NCI-H345 treated with DMSO at 0.1 percent for 48 hours (cell line): ENCODE measurements around the gene RBKS.
"Not testable (repeated sequence)": the region's sequence is repeated elsewhere in the genome, so short reads cannot be mapped to it uniquely, and the experiment has no call there.

Experiments used
- DNase-seq: peaks from one replicate; lab custom pipeline; 2025; ENCODE audit not compliant: unreplicated experiment; lab: John Stamatoyannopoulos, UW

Gene RBKS

DNA sequence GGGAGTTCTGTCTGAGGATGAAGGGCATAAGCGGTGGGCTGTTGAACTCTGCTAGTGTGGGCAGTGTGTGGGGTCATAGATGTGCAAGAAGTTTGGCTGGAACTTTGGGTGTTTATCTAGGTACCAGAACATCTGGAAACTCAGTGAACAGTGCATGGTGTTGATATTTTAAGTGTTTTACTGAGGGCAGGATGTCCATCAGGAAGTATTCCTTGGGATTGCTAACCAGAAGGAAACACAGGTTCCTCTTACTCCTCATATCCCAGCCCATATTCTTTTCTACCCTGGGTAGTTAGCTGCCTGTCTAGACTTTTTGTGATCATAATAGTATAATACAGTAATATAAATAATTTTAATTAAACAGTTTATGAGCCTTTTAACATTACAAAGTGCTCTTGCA, 15.9 kb upstream of the RBKS start:
- DNase-seq: no peak

DNA sequence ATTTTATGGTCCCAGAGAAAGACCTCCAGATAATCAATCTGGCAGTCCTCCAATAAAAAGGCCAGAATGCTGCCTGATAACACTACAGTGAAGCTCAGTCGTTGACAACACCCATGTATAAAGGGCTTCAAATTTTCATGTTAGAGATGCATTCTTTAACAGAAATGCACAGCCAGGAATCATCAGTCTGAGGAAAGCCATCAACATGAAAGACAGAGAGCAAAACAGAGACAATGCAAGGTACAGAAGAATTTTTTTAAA, 14.1 kb upstream of the RBKS start:
- no peak for DNase-seq

DNA sequence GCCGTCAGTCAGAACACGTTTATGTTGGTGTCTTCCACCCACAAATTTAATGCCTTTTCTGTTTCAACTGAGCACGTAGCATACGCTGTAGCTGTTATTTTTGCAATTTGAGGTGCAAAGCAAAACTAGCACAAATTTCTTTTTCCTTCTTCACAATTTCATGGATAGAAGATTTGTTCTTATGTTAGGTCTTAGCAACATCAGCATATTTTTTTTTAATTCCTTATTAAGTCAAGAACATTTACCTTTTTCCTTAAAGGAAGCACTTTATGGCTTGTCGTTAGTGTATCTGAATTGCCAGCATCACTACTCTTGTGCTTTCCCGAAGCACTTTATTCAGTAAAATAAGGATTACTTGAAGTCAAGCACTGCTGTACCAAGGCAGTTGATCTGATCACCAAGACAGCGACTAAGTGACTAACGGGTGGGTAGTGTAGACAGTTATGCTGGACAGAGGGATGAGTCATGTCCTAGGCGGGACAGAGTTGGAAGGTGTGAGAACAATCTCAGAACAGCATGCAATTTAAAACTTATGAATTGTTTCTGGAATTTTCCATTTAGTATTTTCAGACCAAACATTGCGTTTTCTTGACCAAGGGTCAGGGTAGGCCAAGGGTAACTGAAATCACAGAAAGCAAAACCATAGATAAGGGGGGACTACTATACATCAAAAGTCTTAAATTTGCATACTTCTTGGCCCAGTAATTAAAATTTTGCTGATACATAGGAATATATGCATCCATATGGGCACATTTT, 13.6 kb upstream of the RBKS start:
- DNase-seq: no peak

DNA sequence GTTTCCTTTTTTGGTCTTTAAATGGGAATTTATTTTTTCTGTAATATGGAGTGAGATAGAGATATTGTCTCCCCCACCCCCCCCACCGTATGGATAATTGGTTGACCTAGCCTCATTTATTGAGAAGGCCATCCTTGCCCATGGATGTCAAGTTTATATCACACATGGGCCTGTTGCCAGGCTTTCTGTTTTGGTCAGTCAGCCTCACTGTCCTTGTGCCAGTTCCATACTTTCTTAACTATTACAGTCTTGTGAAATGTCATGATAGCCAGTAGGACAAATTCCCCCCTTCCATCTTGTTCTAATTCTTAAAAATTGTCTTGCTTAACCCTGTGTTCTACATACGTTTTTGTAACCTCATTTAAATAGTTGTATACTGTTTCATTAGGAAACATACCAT, 12.8 kb upstream of the RBKS start:
- no peak for DNase-seq

DNA sequence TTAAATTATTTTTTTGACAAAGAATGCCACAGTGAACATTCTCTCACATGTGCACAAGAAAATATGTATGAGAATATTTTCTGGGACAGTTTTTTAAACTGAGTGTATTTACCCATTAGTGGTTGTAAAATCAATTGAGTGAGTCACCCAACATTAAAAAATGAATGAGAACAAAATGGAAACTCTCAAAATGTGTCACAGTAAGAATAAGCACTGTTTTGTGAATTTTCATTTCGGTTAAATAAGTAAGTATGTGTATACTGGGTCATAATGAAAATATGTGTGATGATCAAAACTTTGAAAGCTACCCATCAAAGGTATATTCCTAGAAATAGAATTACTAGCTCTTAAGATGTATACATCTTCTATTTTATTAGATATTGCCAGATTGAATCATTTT, 11.9 kb upstream of the RBKS start:
- DNase-seq: no peak

DNA sequence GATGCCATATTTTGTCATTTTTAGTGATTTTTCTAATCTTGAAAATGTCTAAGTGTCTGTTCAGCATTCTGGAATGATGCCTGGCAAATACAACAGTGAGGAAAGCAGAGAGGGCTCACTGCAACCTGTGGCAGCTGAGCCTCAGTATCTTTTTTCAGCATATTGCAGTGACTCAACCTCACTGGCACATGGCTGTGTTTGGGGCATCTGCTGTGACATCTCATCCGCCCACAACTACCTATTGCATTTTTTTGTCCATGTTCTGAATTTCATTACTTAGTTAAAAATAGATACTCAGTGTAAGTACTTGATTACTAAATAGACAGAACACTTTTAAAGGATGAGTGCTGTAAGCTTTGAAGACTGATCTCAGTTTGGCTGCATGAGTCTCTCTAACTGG, 11.0 kb upstream of the RBKS start:
- DNase-seq: no peak

DNA sequence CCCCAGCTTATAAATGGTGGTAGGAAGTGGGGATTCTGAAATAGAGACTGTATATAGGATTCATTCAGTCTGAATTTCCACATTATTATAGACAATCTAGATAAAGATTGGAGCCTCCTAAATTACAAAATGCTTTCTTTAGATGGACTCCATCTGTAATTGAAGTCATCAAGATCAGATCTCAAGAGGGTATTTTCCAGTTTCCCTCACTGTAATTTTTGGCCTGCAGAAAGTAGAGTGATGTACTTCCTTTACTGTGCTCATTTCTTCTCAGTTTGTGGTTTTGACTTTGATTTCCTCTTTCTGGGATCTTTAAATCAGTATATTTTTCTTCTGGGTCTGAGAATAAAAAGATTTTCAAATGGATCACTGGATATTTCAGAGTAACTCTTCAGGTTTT, 7.5 kb upstream of the RBKS start:
- no peak for DNase-seq

DNA sequence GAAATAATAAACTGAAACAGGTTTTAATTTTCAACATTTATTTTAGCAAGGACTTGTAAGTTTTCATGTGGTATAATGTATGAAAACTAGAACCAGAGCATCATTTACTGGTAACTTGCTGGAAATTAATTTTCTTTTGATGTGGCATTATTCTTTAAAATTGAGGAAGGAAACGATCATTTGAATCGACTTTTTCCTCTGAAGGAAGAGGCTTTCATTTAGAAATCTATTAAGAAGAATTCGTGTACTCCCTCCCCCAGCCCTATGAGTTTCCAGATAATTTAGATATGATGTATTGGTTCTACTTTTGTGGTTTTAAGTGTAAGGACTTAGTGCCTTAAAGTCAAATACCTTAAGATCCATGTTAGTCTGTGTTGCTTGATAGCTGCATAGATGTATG, 2.8 kb upstream of the RBKS start:
- no peak for DNase-seq

DNA sequence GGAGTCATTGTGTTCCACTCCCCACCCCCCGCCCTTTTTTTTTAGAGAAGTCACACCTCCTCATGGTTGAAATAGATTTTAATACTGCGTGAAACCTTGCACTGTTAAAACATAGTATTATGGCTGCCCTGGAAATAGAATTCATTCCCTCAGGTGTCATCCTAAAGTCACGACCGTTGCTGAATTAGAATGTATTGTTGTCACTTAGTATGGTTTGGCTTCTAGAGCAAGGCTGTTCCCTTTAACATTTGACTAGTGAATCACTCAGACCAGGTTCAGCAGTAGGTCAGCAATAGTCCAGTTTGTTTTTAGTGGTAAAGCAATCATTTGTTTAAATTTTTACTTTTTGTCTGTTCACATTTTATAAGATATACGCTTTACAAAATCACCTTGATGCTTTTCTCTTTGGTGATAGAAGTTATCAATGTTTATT, 1.5 kb upstream of the RBKS start:
- DNase-seq: no peak

DNA sequence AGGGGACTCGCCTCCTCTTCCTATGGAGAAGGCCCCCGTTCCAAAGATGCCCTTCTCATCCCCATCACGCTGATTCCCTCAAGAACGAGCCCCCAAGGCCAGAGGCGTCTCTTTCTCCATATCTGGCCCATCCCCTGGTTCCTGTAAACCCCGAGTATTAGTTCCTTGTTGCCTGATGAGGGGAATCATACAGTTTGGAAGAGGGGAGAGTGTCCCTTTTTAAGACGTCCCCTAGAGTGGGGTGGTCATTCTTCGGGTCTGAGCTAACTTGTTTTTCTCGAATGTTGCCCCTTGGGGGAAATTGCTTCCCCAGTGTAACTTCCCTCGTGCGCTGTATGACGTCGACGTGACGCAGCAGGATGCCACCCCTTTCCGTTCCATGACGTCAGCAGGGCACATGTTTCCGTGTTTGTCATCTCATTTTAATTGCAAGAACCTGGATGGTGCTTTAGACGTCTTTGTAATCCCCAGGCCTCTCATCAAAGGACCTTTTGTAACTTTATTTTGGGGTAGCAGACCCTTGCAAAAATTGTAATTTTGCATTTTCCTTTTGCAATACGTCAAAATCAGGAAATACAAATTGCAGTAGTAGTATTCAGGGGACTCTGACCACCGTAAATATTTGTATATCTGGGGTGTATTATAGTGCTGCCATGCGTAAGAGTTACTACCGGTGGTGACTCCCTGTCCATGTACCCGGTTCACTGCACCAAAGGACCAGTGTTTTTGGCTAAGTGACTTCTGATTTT, 911 bp upstream of the RBKS start:
- peak; percentile 47 for DNase-seq

DNA sequence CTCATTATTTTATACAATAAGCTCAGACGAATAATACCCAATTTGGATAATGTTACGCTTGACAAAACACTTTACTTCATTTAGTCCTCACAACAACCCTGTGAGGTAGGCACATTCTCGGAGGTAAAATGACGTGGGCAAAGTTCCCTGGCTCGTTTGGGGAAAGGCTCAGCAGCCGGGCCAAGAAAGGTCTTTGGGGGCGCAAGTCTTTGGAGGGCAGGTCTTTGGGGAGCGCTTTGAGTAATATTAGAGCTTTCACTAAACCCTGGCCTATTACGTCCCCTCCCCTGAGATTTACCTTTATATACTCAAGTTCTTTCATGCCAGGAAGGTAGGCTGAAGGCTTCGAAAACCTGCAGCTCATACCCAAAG, 427 bp downstream of the RBKS start:
- no peak for DNase-seq

DNA sequence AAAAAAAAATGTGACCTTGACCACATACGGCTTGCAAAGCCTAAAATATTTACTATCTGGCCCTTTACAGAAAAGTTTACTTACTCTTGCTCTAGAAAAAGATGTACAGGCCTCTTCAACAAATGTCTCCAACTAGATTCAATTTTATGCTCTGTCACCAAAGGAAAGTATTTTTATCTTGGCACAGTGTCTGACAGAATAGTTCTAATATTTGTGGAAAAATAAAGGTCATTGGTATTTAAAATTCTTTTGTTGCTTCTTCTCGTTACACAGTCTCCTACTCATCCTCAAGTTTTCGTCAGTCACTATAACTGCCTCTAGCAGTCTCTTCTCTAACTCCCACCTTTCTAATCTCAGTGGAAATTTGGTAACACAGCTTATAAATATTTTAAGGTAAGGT, 1.4 kb downstream of the RBKS start:
- no peak for DNase-seq

DNA sequence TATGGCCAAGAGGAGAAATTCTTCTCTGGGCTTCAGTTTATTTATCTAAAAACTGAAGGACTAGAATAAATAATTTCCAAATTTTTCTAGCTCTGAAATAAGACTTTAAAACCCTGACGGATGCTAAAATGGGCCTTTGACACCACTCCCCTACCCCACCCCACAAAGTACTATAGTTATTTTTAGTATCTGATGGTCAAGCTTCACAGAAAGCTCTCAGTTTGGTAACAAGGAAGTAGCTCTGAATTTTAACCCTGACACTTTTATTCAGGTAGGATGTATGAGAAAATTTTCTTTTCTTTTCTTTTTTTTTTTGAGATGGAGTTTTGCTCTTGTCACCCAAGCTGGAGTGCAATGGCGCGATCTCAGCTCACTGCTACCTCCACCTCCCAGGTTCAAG, 2.4 kb downstream of the RBKS start:
- DNase-seq: no peak

DNA sequence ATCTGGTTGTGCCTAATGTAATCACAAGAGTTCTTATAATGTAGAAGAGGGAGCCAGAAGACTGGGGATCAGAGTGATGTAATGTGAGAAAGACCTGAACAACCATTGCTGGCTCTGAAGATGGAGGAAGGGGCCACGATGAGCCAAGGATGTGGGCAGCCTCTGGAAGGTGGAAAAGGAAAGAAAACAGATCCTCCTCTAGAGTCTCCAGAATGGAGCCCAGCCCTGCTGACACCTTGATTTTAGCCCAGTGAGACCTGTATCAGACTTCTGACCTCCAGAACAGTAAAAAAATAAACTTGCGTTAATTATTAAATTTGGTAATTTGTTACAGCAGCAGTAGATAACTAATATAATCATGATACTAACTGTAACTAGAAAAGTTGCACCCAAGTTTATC, 3.1 kb downstream of the RBKS start:
- DNase-seq: no peak

DNA sequence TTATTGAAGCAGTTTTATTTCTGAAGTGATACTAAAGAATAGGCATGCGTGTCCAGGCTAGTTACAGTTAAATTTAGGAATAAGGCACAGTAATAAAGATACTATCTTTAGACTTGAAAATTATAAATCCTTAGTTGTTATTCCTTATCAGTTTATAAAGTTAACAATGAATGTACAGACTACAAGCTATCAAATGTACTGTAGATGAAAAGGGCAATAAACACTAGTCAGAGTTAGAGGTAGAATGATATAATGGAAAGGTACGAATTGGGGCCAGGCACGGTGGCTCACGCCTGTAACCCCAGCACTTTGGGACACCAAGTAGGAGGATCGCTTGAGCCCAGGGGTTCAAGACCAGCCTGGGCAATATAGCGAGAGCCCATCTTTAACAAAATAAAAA, 3.9 kb downstream of the RBKS start:
- DNase-seq: no peak

DNA sequence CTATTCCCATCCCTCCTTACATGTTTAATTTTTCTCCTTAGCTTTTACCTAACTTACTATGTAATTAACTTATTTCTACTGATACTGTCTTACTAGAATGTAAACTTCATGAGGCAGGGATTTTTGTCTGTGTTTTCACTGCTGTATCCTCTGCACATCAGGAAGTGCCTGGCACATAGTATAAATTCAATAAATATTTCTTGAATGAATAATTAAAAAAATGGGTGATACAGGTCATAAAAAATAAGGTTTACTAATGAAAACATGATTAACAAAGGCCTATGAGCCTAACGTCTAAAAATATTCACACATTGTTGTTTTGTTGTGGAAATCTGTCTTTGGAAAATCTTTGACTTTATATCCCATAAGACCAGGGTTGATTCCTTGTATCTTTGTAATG, 4.5 kb downstream of the RBKS start:
- DNase-seq: no peak

DNA sequence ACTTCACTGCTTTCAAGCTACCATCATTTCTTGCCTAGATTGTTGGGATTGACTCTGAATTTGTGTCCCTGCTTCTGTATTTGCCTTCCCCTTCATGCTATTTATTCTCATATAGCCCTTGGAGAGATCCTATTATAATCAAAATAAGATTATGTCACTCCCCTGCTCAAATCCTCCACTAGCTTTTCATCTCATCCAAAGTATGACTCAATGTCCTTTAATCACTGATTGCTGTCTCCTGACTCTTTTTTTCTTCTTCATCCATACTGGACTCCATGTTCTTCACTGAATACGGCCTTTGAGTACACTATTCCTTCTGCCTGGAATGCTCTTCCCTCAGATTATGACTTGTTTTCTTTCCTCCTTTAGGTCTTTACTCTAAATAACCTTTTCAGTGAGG, 5.0 kb downstream of the RBKS start:
- DNase-seq: no peak

DNA sequence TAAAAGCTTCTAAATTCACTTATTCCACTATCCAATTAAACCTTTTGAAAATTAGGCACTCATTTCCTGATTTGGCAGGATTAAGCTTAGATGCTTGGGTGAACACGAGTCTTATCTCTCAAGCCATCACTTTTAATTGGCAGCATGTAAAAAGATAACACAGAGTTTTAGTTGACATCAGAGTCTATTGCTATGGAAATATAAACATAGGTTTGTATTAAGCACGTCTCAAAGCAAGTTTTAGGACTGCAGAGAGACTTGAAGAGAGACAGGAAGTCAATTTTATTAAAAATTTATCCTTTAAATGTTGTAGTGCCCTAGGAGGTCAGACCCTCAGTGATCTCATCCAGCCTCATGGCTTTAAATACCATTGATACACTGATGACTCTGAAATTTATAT, 5.6 kb downstream of the RBKS start:
- no peak for DNase-seq

DNA sequence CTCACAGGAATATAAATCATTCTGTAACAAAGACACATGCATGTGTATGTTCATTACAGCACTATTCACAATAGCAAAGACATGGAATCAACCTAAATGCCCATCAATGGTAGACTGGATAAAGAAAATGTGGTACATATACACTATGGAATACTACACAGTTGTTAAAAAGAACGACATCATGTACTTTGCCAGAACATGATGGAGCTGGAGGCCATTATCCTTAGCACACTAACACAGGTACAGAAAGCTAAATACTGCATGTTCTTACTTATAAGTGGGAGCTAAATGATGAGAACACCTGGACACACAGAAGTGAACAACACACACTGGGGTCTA, 7.6 kb downstream of the RBKS start:
- DNase-seq: not testable (repeated sequence)

DNA sequence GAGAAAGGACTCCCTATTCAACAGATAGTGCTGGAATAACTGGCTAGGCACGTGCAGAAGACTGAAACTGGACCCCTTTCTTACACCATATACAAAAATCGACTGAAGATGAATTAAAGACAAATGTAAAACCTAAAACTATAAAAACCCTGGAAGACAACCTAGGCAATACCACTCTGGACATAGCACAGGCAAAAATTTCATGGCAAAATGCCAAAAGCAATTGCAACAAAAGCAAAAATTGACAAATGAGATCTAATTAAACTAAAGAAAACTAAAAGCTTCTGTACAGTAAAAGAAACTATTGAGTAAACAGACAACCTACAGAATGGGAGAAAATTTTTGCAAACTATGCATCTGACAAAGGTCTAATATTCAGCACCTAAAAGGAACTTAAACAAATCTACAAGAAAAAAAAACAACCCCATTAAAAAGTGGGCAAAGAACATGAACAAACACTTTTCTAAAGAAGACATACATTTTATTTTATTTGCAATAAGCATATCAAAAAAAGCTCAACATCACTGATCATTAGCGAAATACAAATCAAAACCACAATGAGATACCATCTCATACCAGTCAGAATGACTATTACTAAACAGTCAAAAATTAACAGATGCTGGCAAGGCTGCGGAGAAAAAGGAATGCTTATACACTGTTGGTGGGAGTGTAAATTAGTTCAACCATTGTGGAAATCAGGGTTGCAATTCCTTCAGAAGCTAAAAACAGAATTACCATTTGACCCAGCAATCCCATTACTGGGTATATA, 8.2 kb downstream of the RBKS start:
- DNase-seq: not testable (repeated sequence)

DNA sequence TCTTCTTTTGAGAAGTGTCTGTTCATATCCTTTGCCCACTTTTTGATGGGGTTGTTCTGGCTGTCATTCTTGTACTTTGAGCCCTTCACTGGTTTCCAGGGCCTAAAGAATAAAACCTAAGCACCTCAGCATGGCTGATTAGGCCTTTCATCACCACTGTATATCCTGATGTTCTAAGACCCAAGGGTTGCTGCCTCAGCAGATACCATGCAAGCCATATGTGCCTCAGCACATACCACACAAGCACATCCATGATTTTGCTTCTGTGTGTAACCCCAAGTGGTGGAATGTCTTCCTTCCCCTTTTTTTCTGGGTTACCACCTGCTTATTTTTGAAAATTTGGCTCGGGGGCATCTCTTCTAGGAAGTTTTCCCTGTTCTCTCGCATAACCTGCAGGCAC, 11.4 kb downstream of the RBKS start:
- no peak for DNase-seq

DNA sequence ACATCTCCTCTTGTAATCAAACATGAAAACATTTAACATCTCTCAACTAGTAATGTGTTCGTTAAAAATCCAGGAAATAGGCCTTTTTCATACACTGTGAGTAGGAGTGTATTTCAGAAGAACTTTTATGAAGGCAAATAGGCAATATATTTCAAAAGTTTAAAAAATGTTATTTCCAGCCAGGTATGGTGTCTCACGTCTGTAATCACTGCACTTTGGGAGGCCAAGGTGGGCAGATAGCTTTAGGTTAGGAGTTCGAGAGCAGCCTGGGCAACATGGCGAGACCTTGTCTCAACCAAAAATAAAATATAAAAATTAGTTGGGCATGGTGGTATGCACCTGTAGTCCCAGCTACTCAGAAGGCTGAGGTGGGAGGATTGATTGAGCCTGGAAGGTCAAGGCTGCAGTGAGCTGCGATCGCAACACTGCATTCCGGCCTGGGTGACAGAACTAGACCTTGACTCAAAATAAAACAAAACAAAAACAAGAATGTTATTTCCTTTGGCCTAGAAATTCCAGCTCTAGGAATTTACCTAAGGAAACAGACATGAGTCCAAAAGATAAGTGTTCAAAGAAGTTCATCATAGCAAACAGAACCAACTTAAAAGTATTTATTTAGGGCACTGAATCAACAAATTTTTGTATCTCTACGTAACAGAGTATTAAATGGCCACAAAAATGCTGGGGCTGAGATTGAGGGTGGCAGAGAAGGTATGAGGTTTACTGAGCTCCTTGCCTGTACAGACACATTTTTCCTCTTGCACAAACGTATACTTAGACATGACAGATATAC, 14.9 kb downstream of the RBKS start:
- no peak for DNase-seq
